OCI-LY7 (cell line): ENCODE data around the gene UBE3D.

Source experiments
- EZH2phosphoT487 ChIP-seq: fragments of 200-600 bp; sonication (generic); IDR thresholded peaks from 2 replicates; pipeline ENCODE4 v1.6.1; 2018; ENCODE audit warnings: low read depth, borderline replicate concordance, mild to moderate bottlenecking, mixed run types, antibody characterized with exemption, low read length, moderate library complexity, mixed read lengths
- TF ChIP-seq, protein P1 (sequence below): fragments of 200-600 bp; sonication (generic); conservative IDR thresholded peaks from 2 replicates; pipeline ENCODE4 v1.5.1; 2014; ENCODE audit warnings: mild to moderate bottlenecking, antibody characterized with exemption, low read length, moderate library complexity, mixed read lengths

DNA sequence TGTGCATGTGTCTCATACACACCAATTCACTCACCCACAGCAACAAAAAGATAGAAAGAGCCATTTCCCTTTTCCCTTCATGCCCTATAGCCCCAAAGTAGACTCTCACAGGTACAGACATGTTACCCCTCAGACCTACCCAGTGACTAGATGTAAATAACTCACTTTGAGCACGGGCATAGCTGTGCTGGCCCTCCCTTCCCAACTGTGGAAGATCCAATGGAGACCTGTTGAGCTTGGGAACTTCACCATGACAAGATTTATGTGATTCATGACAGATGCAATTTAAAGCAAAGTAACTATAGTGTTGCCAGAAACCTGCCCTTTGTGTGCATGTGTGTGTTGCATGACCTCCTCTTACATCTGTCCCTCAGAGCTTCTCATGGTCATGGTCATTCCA lies 175.4 kb downstream of the UBE3D start:
- TF ChIP-seq, protein P1, sequence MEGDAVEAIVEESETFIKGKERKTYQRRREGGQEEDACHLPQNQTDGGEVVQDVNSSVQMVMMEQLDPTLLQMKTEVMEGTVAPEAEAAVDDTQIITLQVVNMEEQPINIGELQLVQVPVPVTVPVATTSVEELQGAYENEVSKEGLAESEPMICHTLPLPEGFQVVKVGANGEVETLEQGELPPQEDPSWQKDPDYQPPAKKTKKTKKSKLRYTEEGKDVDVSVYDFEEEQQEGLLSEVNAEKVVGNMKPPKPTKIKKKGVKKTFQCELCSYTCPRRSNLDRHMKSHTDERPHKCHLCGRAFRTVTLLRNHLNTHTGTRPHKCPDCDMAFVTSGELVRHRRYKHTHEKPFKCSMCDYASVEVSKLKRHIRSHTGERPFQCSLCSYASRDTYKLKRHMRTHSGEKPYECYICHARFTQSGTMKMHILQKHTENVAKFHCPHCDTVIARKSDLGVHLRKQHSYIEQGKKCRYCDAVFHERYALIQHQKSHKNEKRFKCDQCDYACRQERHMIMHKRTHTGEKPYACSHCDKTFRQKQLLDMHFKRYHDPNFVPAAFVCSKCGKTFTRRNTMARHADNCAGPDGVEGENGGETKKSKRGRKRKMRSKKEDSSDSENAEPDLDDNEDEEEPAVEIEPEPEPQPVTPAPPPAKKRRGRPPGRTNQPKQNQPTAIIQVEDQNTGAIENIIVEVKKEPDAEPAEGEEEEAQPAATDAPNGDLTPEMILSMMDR: no peak
- TF ChIP-seq EZH2phosphoT487: no peak
